ENCODE results near the gene OXSM.

GRCh38 chr3:25803833-25804232, 13.9 kb downstream of the OXSM start:
- TF ChIP-seq CTCF (conservative IDR thresholded peaks at IDR 0.05) (no peak), ZFX (IDR thresholded peaks at IDR 0.05) (no peak)
